K562 (cell line): ENCODE measurements around the gene TRMT112. TPM values are rescaled to one million over a fixed set of nuclear protein-coding genes. Genes with fewer than 3 reads are reported as not detected.

ENCODE experiments used
- BACH1 ChIP-seq: fragments of 200-800 bp; sonication (Bioruptor generic); IDR thresholded peaks from 2 replicates; pipeline ENCODE4 v1.6.1; 2016; ENCODE audit warnings: missing genetic modification characterization, missing compliant biosample characterization
- CREM ChIP-seq: IDR thresholded peaks from 2 replicates; pipeline ENCODE4 v1.6.1; 2014; ENCODE audit warnings: antibody characterized with exemption, low read depth
- ESRRA ChIP-seq: fragments of 450-650 bp; IDR thresholded peaks from 2 replicates; pipeline ENCODE4 v1.6.1; 2014; ENCODE audit warnings: low read depth, mild to moderate bottlenecking, moderate library complexity, borderline replicate concordance
- FOXA3 ChIP-seq, 2 experiments: fragments of 450-650 bp in 1 of 2; sonication (generic) in 1 of 2; formaldehyde crosslinking; IDR thresholded peaks in 1 of 2; conservative IDR thresholded peaks in 1 of 2; 2 replicates each; pipeline versions ENCODE4 v1.4.0 to v1.8.0; 2020 to 2022; ENCODE audit warnings: mild to moderate bottlenecking in 2 of 2, missing genetic modification reagents in 1 of 2
- HNRNPH1 ChIP-seq: fragments of 200-400 bp; formaldehyde crosslinking; optimal IDR thresholded peaks from 2 replicates; pipeline ENCODE3; 2017; ENCODE audit warnings: low read depth, mild to moderate bottlenecking, low read length, moderate library complexity
- MAFG ChIP-seq: fragments of 450-650 bp; conservative IDR thresholded peaks from 2 replicates; pipeline ENCODE4 v1.6.1; 2016; ENCODE audit warnings: missing genetic modification characterization, missing compliant biosample characterization
- NR2C2 ChIP-seq, 2 experiments: fragments of 200-800 bp in 1 of 2; sonication (Bioruptor generic) in 1 of 2; sonication (generic) in 1 of 2; formaldehyde crosslinking in 1 of 2; IDR thresholded peaks; 2 replicates each; pipeline versions ENCODE4 v1.6.1 to v1.8.0; 2016 to 2022; ENCODE audit warnings: mild to moderate bottlenecking in 1 of 2, missing compliant biosample characterization in 1 of 2, missing genetic modification characterization in 1 of 2, missing genetic modification reagents in 1 of 2
- RBBP5 ChIP-seq: fragments of 200-600 bp; sonication (generic); IDR thresholded peaks from 2 replicates; pipeline ENCODE4 v1.6.1; 2012; ENCODE audit warnings: borderline replicate concordance, mild to moderate bottlenecking, low read length, control low read depth, inconsistent platforms; ENCODE audit not compliant: insufficient read depth, poor library complexity, severe bottlenecking
- RBM39 ChIP-seq: fragments of 200-400 bp; formaldehyde crosslinking; optimal IDR thresholded peaks from 2 replicates; pipeline ENCODE3; 2018; ENCODE audit warnings: low read depth, low read length
- RCOR1 ChIP-seq, 2 experiments: IDR thresholded peaks; 2 replicates each; pipeline ENCODE4 v1.6.1; 2012; ENCODE audit warnings: low read depth in 2 of 2, low read length in 2 of 2, borderline replicate concordance in 1 of 2, improper control_type of control experiment in 1 of 2
- SIN3A ChIP-seq, 2 experiments: fragments of 150-350 bp in 1 of 2; IDR thresholded peaks; 2 replicates each; pipeline ENCODE4 v1.6.1; 2011 to 2016; ENCODE audit warnings: borderline replicate concordance in 2 of 2, low read depth in 2 of 2, low read length in 2 of 2, mild to moderate bottlenecking in 2 of 2, moderate library complexity in 2 of 2; ENCODE audit not compliant: control insufficient read depth in 1 of 2
- ZNF354B ChIP-seq: fragments of 250-450 bp; sonication (Bioruptor Pico); IDR thresholded peaks from 2 replicates; pipeline ENCODE4 v1.4.0; 2020
- polyA plus RNA-seq, 8 experiments: library from polyadenylated mRNA; depleted of rRNA in 4 of 8; stranded (reverse) in 5 of 8; unstranded in 3 of 8; fragments of >200 nt; fragmentation: Nextera tagmentation in 2 of 8; fragmentation: Illumina TruSeq in 1 of 8; extraction: Ambion mirVana in 2 of 8; extraction: Trizol in 1 of 8; gene quantifications; 2 replicates each; pipeline versions ENCODE4 v1.2.1 to v1.2.3, GENCODE V29; 2011 to 2014; ENCODE audit warnings: inconsistent platforms in 1 of 8, missing spikeins in 1 of 8
- total RNA-seq, 7 experiments: library from RNA; depleted of rRNA in 6 of 7; stranded (reverse); fragments of >200 nt in 6 of 7; fragmentation: Illumina TruSeq in 2 of 7; extraction: Trizol in 2 of 7; gene quantifications; 2 replicates each; pipeline versions ENCODE4 v1.2.1 to v1.2.3, GENCODE V29; 2011 to 2021; ENCODE audit warnings: low replicate concordance in 1 of 7
- TF ChIP-seq, protein P1 (sequence below): fragments of 250-450 bp; sonication (Bioruptor Pico); IDR thresholded peaks from 2 replicates; pipeline ENCODE4 v1.5.1; 2021; ENCODE audit warnings: mild to moderate bottlenecking
- TF ChIP-seq, protein P2 (sequence below): sonication (generic); formaldehyde crosslinking; IDR thresholded peaks from 2 replicates; pipeline ENCODE4 v1.8.0; 2022; ENCODE audit warnings: mild to moderate bottlenecking, missing genetic modification reagents
- TF ChIP-seq, protein P3 (sequence below): fragments of 250-450 bp; sonication (Bioruptor Pico); IDR thresholded peaks from 2 replicates; pipeline ENCODE4 v1.5.0; 2021
- TF ChIP-seq, protein P4 (sequence below): fragments of 200-800 bp; sonication (Bioruptor generic); IDR thresholded peaks from 2 replicates; pipeline ENCODE4 v1.6.1; 2016; ENCODE audit warnings: missing genetic modification characterization, missing compliant biosample characterization

TRMT112 gene
- total and polyA plus RNA-seq, 9 of the 15 experiments (the other 6 are each of a cell fraction or from before 2014, with no cell fraction given): 162 to 444 (median 300) TPM

DNA sequence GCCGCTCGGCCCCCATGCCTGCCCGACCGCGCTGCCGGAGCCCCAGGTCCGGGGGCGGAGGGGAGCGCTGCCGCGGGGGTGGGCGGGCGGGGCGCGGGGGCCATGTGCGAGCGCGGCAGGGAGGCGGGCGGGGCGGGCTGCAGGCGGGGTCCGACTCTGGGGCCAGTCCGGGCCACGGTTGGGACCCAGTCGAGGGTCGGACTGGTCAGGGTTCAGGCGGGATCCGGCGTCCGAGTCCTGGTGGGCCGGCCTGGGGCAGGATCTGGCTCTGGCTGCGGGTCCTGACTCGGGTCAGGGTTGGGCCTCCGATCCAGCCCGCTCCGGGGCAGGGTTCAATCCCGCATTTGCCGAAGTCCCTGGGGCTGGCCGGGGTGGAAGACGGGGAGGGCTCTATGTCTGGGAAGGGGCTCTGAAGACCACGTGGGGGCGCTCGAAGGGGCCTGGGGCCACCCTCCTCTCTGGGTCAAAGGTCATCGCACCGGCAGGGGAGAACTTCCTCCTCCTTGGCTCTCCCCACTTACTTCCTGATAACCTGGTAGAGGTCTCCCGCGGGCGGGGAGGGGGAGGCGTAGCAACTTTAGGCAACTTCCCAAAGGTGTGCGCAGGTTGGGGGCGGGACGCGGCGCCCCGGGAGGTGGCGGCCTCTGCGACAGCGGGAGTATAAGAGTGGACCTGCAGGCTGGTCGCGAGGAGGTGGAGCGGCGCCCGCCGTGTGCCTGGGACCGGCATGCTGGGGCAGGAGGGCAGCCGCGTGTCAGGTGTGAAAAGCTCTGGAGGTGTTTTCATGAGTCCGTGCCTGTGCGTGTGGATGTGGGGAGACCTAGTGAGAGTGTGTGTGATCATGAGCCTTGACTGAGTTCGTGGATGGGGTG is 11.4 kb downstream of the TRMT112 start (continued):
- TF ChIP-seq, protein P1, sequence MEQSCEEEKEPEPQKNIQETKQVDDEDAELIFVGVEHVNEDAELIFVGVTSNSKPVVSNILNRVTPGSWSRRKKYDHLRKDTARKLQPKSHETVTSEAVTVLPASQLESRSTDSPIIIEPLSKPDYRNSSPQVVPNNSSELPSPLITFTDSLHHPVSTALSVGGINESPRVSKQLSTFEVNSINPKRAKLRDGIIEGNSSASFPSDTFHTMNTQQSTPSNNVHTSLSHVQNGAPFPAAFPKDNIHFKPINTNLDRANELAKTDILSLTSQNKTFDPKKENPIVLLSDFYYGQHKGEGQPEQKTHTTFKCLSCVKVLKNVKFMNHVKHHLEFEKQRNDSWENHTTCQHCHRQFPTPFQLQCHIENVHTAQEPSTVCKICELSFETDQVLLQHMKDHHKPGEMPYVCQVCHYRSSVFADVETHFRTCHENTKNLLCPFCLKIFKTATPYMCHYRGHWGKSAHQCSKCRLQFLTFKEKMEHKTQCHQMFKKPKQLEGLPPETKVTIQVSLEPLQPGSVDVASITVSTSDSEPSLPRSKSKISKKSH (CRISPR knock-in tag): no peak
- TF ChIP-seq NR2C2 (CRISPR knock-in tag; IDR thresholded peaks at IDR 0.05): peak; percentile 97
- TF ChIP-seq NR2C2 (tag; IDR thresholded peaks at IDR 0.05): peak; percentile 99
- no peak for TF ChIP-seq FOXA3 (CRISPR knock-in tag; conservative IDR thresholded peaks at IDR 0.05 in 1 of 2, IDR thresholded peaks at IDR 0.05 in 1 of 2)
- TF ChIP-seq, protein P2, sequence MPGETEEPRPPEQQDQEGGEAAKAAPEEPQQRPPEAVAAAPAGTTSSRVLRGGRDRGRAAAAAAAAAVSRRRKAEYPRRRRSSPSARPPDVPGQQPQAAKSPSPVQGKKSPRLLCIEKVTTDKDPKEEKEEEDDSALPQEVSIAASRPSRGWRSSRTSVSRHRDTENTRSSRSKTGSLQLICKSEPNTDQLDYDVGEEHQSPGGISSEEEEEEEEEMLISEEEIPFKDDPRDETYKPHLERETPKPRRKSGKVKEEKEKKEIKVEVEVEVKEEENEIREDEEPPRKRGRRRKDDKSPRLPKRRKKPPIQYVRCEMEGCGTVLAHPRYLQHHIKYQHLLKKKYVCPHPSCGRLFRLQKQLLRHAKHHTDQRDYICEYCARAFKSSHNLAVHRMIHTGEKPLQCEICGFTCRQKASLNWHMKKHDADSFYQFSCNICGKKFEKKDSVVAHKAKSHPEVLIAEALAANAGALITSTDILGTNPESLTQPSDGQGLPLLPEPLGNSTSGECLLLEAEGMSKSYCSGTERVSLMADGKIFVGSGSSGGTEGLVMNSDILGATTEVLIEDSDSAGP: no peak
- TF ChIP-seq CREM: peak; percentile 34
- TF ChIP-seq ESRRA: peak; percentile 67
- TF ChIP-seq RBBP5: no peak
- TF ChIP-seq, protein P3, sequence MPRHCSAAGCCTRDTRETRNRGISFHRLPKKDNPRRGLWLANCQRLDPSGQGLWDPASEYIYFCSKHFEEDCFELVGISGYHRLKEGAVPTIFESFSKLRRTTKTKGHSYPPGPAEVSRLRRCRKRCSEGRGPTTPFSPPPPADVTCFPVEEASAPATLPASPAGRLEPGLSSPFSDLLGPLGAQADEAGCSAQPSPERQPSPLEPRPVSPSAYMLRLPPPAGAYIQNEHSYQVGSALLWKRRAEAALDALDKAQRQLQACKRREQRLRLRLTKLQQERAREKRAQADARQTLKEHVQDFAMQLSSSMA (CRISPR knock-in tag): no peak
- no peak for TF ChIP-seq MAFG (tag)
- peak in 1 of 2 experiments; percentile 64; a peak in 2 of 4 replicates for TF ChIP-seq RCOR1 (IDR thresholded peaks at IDR 0.05; ENCODE audit: borderline replicate concordance in 1 of 2, low read depth in 2 of 2, low read length in 2 of 2)
- TF ChIP-seq HNRNPH1: no peak
- peak in 1 of 2 experiments; percentile 41; a peak in 1 of 4 replicates for TF ChIP-seq SIN3A (IDR thresholded peaks at IDR 0.05; ENCODE audit: borderline replicate concordance in 2 of 2, control insufficient read depth in 1 of 2, low read depth in 2 of 2, low read length in 2 of 2)
- no peak for TF ChIP-seq RBM39
- TF ChIP-seq, protein P4, sequence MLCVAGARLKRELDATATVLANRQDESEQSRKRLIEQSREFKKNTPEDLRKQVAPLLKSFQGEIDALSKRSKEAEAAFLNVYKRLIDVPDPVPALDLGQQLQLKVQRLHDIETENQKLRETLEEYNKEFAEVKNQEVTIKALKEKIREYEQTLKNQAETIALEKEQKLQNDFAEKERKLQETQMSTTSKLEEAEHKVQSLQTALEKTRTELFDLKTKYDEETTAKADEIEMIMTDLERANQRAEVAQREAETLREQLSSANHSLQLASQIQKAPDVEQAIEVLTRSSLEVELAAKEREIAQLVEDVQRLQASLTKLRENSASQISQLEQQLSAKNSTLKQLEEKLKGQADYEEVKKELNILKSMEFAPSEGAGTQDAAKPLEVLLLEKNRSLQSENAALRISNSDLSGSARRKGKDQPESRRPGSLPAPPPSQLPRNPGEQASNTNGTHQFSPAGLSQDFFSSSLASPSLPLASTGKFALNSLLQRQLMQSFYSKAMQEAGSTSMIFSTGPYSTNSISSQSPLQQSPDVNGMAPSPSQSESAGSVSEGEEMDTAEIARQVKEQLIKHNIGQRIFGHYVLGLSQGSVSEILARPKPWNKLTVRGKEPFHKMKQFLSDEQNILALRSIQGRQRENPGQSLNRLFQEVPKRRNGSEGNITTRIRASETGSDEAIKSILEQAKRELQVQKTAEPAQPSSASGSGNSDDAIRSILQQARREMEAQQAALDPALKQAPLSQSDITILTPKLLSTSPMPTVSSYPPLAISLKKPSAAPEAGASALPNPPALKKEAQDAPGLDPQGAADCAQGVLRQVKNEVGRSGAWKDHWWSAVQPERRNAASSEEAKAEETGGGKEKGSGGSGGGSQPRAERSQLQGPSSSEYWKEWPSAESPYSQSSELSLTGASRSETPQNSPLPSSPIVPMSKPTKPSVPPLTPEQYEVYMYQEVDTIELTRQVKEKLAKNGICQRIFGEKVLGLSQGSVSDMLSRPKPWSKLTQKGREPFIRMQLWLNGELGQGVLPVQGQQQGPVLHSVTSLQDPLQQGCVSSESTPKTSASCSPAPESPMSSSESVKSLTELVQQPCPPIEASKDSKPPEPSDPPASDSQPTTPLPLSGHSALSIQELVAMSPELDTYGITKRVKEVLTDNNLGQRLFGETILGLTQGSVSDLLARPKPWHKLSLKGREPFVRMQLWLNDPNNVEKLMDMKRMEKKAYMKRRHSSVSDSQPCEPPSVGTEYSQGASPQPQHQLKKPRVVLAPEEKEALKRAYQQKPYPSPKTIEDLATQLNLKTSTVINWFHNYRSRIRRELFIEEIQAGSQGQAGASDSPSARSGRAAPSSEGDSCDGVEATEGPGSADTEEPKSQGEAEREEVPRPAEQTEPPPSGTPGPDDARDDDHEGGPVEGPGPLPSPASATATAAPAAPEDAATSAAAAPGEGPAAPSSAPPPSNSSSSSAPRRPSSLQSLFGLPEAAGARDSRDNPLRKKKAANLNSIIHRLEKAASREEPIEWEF (CRISPR knock-in tag): no peak
- no peak for TF ChIP-seq BACH1 (tag)
- TF ChIP-seq ZNF354B: no peak
